Activated naive CD4-positive, alpha-beta T cell treated with anti-CD3 and anti-CD28 coated beads for 36 hours (primary cell): ENCODE measurements around the gene ZBTB16. TPM values are rescaled to one million over a fixed set of nuclear protein-coding genes. Genes with fewer than 3 reads are reported as not detected.

Experiments used
- CTCF ChIA-PET: fragments of 350-600 bp; sonication (Branson Sonifier 250); formaldehyde crosslinking; loops from one replicate; lab custom pipeline; 2021; ENCODE audit warnings: antibody characterized with exemption; lab: Charles Lee
- DNase-seq: peaks from one replicate; pipeline ENCODE4 v3.0.0-alpha.2; 2020
- H3K27ac Mint-ChIP-seq: one replicate; pipeline ENCODE4 v1.8.0; 2021; ENCODE audit warnings: mild to moderate bottlenecking, mixed read lengths
- H3K27me3 Mint-ChIP-seq: one replicate; pipeline ENCODE4 v1.8.0; 2021; ENCODE audit warnings: low read depth, mixed read lengths
- H3K36me3 Mint-ChIP-seq: one replicate; pipeline ENCODE4 v1.8.0; 2021; ENCODE audit warnings: low read depth, mixed read lengths
- H3K4me1 Mint-ChIP-seq: one replicate; pipeline ENCODE4 v1.8.0; 2021; ENCODE audit warnings: low read depth, mixed read lengths
- H3K4me3 Mint-ChIP-seq: one replicate; pipeline ENCODE4 v1.8.0; 2021; ENCODE audit warnings: mild to moderate bottlenecking, moderate library complexity, mixed read lengths
- H3K9me3 Mint-ChIP-seq: one replicate; pipeline ENCODE4 v1.8.0; 2021; ENCODE audit warnings: mixed read lengths
- intact Hi-C: fragments of 100-400 bp; cut with micrococcal nuclease; formaldehyde crosslinking; loops from one replicate; pipeline ENCODE4 v1.15.1; 2023
- total RNA-seq, 2 experiments: library from RNA; stranded (reverse); gene quantifications; one replicate each; pipeline ENCODE4 v1.2.3, GENCODE V29; 2021

Gene ZBTB16
- total RNA-seq, 2 experiments from 2014 or later = 1.5 to 2.3 TPM

GRCh38 chr11:114027926-114028325 is 31.6 kb upstream of the ZBTB16 start:
- CTCF ChIA-PET = interaction anchor here (0.6 to 3.4 kb wide), 4 partner anchors 33 to 235 kb away, joined by 3 to 15 read pairs (median 6); no protein-coding TSS in a partner anchor
- no peak overlapping the region for H3K4me3 Mint-ChIP-seq
- DNase-seq = no peak
- no peaks in the 10 kb centered on the region for H3K27me3 Mint-ChIP-seq
- no peaks in the 10 kb centered on the region for H3K9me3 Mint-ChIP-seq
- H3K36me3 Mint-ChIP-seq = no peaks in the 10 kb centered on the region
- H3K4me1 Mint-ChIP-seq = peaks cover 7% of the 10 kb centered on the region
- no peak overlapping the region for H3K27ac Mint-ChIP-seq
- intact Hi-C loops = no loop called here

- CTCF ChIA-PET = no interaction called here
- Mint-ChIP-seq H3K36me3 (no peaks in the 10 kb centered on the region), H3K27me3 (no peaks in the 10 kb centered on the region), H3K4me1 (peaks cover 7% of the 10 kb centered on the region), H3K27ac (no peak overlapping the region), H3K4me3 (no peak overlapping the region), H3K9me3 (no peaks in the 10 kb centered on the region)
- intact Hi-C loops = no loop called here
- no peak for DNase-seq
Observed at GRCh38 chr11:114031246-114031966, 28.1 kb upstream of the ZBTB16 start.

- Mint-ChIP-seq H3K36me3 (no peaks in the 10 kb centered on the region), H3K4me3 (no peak overlapping the region), H3K4me1 (peaks cover 4% of the 10 kb centered on the region), H3K27me3 (no peaks in the 10 kb centered on the region), H3K9me3 (no peaks in the 10 kb centered on the region), H3K27ac (no peak overlapping the region)
- CTCF ChIA-PET = no interaction called here
- intact Hi-C loops = no loop called here
- DNase-seq = no peak
Observed at GRCh38 chr11:114031967-114032320, 27.6 kb upstream of the ZBTB16 start.

- intact Hi-C loops = no loop called here
- Mint-ChIP-seq H3K27me3 (no peaks in the 10 kb centered on the region), H3K4me1 (peaks cover 2% of the 10 kb centered on the region), H3K4me3 (no peak overlapping the region), H3K27ac (no peak overlapping the region), H3K9me3 (no peaks in the 10 kb centered on the region), H3K36me3 (no peaks in the 10 kb centered on the region)
- CTCF ChIA-PET = interaction anchor here (7.8 kb wide), 1 partner anchor 228 kb away, joined by 74 read pairs; no protein-coding TSS in a partner anchor
- no peak for DNase-seq
Observed at GRCh38 chr11:114033066-114033465, 26.4 kb upstream of the ZBTB16 start.

- peaks cover 2% of the 10 kb centered on the region for H3K4me1 Mint-ChIP-seq
- H3K4me3 Mint-ChIP-seq = no peak overlapping the region
- no peaks in the 10 kb centered on the region for H3K36me3 Mint-ChIP-seq
- DNase-seq = no peak
- H3K27me3 Mint-ChIP-seq = no peaks in the 10 kb centered on the region
- H3K9me3 Mint-ChIP-seq = no peaks in the 10 kb centered on the region
- intact Hi-C loops = no loop called here
- CTCF ChIA-PET = interaction anchor here (7.8 kb wide), 1 partner anchor 228 kb away, joined by 74 read pairs; no protein-coding TSS in a partner anchor
- H3K27ac Mint-ChIP-seq = no peak overlapping the region
Observed at GRCh38 chr11:114033572-114033971, 25.9 kb upstream of the ZBTB16 start.

- H3K9me3 Mint-ChIP-seq = no peaks in the 10 kb centered on the region
- no peak overlapping the region for H3K27ac Mint-ChIP-seq
- no peak for DNase-seq
- no peak overlapping the region for H3K4me3 Mint-ChIP-seq
- CTCF ChIA-PET = interaction anchor here (0.9 to 7.8 kb wide), 5 partner anchors 11 to 233 kb away, joined by 3 to 74 read pairs (median 5); no protein-coding TSS in a partner anchor
- H3K27me3 Mint-ChIP-seq = no peaks in the 10 kb centered on the region
- H3K4me1 Mint-ChIP-seq = peaks cover 2% of the 10 kb centered on the region
- H3K36me3 Mint-ChIP-seq = no peaks in the 10 kb centered on the region
- intact Hi-C loops = loop anchor here (5.0 kb wide), 1 partner anchor 728 kb away; no protein-coding TSS in a partner anchor
Observed at GRCh38 chr11:114034956-114035355, 24.6 kb upstream of the ZBTB16 start.

DNA sequence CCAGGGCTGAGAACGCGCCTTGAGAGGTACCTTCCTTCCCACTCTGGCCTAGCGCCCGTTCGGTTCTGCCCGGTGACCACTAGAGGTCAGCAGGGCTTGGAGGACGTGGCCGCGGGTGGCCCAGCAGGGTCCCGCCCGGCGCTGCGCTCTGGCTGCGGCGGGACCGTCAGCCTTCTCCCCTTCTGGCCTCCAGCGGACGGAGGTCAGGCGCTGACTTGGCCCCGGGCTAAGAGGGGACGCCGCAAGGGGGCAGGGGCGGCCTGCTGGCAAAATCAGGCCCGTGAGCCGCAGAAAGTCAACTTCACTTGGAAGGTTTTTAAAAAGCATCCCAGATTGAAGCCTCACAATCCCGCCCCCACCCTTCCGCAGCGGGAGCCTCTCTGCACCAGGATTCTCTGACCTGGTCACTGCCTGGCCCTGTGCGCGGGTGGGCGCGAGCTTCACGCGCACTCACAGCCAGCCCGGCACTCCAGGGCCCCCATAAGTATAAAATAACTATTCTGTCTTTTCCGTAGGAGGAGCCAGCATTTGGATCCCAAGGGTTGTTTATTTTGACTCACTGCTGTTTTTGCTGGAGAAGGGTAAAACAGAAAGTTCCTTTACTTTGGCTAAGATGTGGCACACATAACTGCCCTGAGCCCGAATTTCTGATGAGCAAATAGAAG is 23.2 kb upstream of the ZBTB16 start:
- Mint-ChIP-seq H3K4me1 (peaks cover 2% of the 10 kb centered on the region), H3K9me3 (no peaks in the 10 kb centered on the region), H3K4me3 (no peak overlapping the region), H3K27me3 (no peaks in the 10 kb centered on the region), H3K27ac (no peak overlapping the region), H3K36me3 (no peaks in the 10 kb centered on the region)
- intact Hi-C loops = loop anchor here (1.0 to 5.0 kb wide), 5 partner anchors 41 to 729 kb away; no protein-coding TSS in a partner anchor
- DNase-seq = peak; percentile 67
- CTCF ChIA-PET = interaction anchor here (0.7 to 7.8 kb wide), 11 partner anchors 9 to 225 kb away, joined by 3 to 74 read pairs (median 3); partner anchors contain the start of gene ZBTB16

DNA sequence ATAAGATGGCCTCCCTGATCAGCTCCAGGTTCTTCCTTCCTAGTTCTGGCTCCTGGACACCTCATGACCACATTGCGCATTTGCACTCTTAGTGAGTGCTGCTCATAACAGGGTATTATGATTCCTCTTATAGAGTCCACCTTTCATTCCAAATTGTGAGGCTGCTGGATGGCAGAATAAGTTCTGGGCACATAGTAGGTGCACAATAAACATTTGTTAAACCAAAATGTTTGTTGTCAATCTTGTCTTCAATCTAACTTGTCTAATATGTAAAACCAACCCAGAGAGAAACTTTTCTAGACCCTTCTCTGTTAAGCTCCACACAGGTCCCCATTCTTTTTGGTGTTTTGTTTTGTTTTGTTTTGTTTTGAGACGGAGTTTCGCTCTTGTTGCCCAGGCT is 22.6 kb upstream of the ZBTB16 start:
- H3K4me3 Mint-ChIP-seq = no peak overlapping the region
- no peak overlapping the region for H3K27ac Mint-ChIP-seq
- no peaks in the 10 kb centered on the region for H3K36me3 Mint-ChIP-seq
- no peak for DNase-seq
- no peaks in the 10 kb centered on the region for H3K9me3 Mint-ChIP-seq
- CTCF ChIA-PET = interaction anchor here (1.0 to 7.8 kb wide), 5 partner anchors 11 to 225 kb away, joined by 3 to 74 read pairs (median 3); partner anchors contain the start of gene ZBTB16
- peaks cover 2% of the 10 kb centered on the region for H3K4me1 Mint-ChIP-seq
- no peaks in the 10 kb centered on the region for H3K27me3 Mint-ChIP-seq
- intact Hi-C loops = loop anchor here (1.0 to 5.0 kb wide), 5 partner anchors 42 to 730 kb away; no protein-coding TSS in a partner anchor

DNA sequence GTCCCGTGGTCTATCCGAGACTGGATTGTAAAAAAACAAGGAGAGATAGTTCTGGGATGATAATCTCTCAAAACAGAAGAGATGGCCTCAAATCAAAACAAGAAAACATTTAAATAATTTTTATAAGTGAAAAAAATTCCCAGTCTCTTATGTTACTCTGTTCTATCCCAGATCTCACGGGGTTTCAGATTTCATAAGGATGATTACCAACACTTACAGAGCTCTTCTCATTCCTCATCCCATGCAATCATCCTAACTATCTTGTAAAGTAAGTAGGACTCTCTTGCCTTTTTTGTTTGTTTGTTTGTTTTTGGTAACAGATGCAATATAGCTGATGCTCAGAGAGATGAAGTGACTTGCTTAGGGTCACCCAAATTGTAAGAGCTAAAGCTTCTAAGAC is 20.0 kb upstream of the ZBTB16 start:
- intact Hi-C loops = loop anchor here (5.0 kb wide), 1 partner anchor 732 kb away; no protein-coding TSS in a partner anchor
- Mint-ChIP-seq H3K4me3 (no peak overlapping the region), H3K27me3 (no peaks in the 10 kb centered on the region), H3K27ac (no peak overlapping the region), H3K4me1 (peaks cover 10% of the 10 kb centered on the region), H3K36me3 (no peaks in the 10 kb centered on the region), H3K9me3 (no peaks in the 10 kb centered on the region)
- no peak for DNase-seq
- CTCF ChIA-PET = interaction anchor here (1.0 to 7.8 kb wide), 3 partner anchors 148 to 222 kb away, joined by 3 to 74 read pairs (median 4); no protein-coding TSS in a partner anchor

- intact Hi-C loops = no loop called here
- Mint-ChIP-seq H3K9me3 (no peaks in the 10 kb centered on the region), H3K27me3 (no peaks in the 10 kb centered on the region), H3K4me1 (peaks cover 10% of the 10 kb centered on the region), H3K4me3 (no peak overlapping the region), H3K36me3 (no peaks in the 10 kb centered on the region), H3K27ac (no peak overlapping the region)
- CTCF ChIA-PET = interaction anchor here (0.6 to 7.8 kb wide), 2 partner anchors 46 to 221 kb away, joined by 3 to 74 read pairs; no protein-coding TSS in a partner anchor
- no peak for DNase-seq
Observed at GRCh38 chr11:114040706-114041211, 18.8 kb upstream of the ZBTB16 start.

GRCh38 chr11:114042234-114042633 is 17.3 kb upstream of the ZBTB16 start:
- intact Hi-C loops = no loop called here
- Mint-ChIP-seq H3K4me1 (peaks cover 8% of the 10 kb centered on the region), H3K36me3 (no peaks in the 10 kb centered on the region), H3K27me3 (no peaks in the 10 kb centered on the region), H3K4me3 (no peak overlapping the region), H3K27ac (no peak overlapping the region), H3K9me3 (no peaks in the 10 kb centered on the region)
- CTCF ChIA-PET = interaction anchor here (2.5 kb wide), 1 partner anchor 220 kb away, joined by 5 read pairs; no protein-coding TSS in a partner anchor
- DNase-seq = no peak
